ENCODE measurements around the gene UBE2J2.

DNA sequence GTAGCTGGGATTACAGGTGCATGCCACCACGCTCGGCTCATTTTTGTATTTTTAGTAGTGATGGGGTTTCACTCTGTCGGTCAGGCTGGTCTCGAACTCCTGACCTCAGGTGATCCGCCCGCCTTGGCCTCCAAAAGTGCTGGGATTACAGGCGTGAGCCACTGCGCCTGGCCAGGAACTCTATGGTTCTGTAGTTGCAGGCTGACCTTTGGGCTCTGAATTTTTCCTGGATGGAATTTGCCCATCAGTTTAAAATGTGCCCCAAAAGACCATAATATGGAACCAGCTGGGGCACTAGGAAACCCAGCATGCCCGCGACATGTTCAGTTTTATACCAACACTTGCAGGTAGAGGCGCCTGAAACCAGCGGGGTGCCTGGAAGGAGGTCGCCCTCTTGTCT, 5.0 kb upstream of the UBE2J2 start:
- no peak for TF ChIP-seq TARDBP (IDR thresholded peaks at IDR 0.05)
- TF ChIP-seq FOXM1 (IDR thresholded peaks at IDR 0.05; ENCODE audit: borderline replicate concordance): no peak
- no peak for TF ChIP-seq NFRKB (IDR thresholded peaks at IDR 0.05)
- TF ChIP-seq ARNT (IDR thresholded peaks at IDR 0.05): no peak
- TF ChIP-seq FOXK2 (IDR thresholded peaks at IDR 0.05): no peak
- TF ChIP-seq BHLHE40 (IDR thresholded peaks at IDR 0.05; ENCODE audit: borderline replicate concordance): no peak

Measured in HEK293T (cell line).